ENCODE data around the gene USP27X. TPM values are rescaled to one million over a fixed set of nuclear protein-coding genes. Genes with fewer than 3 reads are reported as not detected.

Gene USP27X
- total RNA-seq, 1 donor from 2014 or later, result 2.5 TPM

DNA sequence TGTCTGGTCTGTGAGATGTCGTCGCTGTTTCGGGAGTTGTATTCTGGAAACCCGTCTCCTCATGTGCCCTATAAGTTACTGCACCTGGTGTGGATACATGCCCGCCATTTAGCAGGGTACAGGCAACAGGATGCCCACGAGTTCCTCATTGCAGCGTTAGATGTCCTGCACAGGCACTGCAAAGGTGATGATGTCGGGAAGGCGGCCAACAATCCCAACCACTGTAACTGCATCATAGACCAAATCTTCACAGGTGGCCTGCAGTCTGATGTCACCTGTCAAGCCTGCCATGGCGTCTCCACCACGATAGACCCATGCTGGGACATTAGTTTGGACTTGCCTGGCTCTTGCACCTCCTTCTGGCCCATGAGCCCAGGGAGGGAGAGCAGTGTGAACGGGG, 1.4 kb downstream of the USP27X start:
- no peak for DNase-seq (ENCODE audit: extremely low read depth, low read depth, low spot score)

DNA sequence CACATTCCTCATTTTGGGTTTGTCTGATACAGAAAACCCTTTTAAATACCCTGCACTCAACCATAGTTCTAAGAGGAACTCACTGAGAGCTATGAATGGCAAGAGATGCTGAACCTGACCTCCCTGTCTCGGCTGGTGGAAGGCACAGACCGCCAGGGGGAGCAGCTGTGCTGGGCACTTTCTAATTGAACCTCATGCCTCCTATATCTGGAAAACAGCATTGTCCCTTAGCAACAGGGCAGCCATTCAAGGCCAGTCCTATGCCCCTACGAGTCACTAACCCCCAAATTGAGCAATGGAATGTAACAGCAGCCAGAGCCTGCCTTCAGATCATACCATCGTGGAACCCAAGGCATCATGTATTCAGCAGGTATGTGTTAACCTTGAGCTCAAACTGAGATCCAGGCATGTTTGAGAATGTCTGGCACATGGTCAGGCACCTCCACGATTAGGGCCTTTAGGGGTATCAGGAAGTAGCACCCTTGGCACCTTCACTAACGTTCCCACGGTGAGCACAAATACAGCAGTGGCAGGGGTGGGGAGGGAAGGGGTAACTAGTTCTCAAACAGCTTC, 5.1 kb downstream of the USP27X start:
- peak; percentile 36 for DNase-seq (ENCODE audit: extremely low read depth, low read depth, low spot score)

DNA sequence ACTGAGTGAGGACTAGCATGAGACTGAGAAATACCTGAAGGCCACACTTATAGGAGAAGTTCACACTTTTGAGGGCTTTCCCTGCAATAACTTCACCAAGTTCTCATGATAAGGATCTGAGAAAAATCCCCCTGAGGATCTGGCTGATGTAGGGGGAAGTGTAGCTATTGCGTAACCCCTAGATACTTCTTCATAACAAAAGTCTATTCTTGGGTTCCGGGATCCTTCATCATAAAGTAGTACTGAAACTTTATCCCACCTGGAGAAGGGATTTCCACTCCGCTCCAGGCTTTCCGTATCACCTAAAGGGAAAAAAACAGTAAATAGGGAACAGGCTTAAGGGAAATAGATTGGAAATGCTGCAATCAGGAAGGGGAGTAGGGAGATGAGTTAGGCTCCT, 13.3 kb downstream of the USP27X start:
- DNase-seq (ENCODE audit: extremely low read depth, low read depth, low spot score), result no peak

DNA sequence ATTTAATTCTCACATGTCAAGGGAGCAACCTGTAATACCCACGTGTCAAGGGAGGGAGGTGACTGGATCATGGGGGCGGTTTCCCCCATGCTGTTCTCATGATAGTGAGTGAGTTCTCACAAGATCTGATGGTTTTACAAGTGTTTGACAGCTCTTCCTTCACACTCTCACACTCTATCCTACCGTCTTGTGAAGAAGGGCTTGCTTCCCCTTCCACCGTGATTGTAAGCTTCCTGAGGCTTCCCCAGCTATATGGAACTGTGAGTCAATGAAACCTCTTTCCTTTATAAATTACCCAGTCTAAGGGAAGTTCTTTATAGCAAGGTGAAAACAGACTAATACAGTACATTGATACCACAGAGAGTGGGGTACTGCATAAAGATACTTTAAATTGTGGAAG, 17.7 kb downstream of the USP27X start:
- DNase-seq (ENCODE audit: extremely low read depth, low read depth, low spot score), result no peak

DNA sequence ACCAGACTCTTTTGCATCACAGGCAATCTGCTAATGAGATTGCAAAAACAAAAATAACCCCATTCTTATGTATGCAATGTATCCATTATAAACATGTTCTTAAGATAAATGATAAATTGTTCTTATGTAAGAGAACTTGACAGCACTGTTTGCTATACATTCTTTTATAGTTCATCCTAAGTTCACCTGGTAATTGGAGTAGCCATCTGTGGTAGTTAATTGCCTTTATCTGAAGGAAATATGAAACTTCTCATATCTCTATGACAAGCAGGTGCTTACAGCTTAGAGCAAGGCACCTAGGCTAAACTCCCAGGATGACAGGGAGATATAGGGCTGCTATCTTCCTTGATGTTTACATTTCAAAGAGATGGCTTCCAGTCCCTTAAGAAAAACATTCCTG, 21.8 kb downstream of the USP27X start:
- no peak for DNase-seq (ENCODE audit: extremely low read depth, low read depth, low spot score)

DNA sequence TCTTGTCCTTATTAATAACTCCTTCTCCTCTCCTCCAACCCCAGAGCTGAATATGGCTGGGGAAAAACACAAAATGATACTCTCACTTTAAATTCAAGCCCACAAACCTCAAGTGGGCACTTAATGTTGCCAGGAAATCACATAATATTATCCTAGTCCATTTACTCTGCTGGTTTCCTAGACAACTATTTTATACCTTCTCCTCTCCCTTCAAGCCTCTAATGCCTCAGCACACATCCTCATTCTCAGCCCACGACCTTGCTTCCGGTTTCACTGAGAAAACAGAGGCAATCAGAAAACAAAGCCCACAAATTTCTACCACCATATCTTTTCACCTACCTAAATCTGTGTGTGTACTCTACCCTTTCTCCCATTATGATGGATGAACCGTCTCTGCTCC, 31.1 kb downstream of the USP27X start:
- no peak for DNase-seq (ENCODE audit: extremely low read depth, low read depth, low spot score)

DNA sequence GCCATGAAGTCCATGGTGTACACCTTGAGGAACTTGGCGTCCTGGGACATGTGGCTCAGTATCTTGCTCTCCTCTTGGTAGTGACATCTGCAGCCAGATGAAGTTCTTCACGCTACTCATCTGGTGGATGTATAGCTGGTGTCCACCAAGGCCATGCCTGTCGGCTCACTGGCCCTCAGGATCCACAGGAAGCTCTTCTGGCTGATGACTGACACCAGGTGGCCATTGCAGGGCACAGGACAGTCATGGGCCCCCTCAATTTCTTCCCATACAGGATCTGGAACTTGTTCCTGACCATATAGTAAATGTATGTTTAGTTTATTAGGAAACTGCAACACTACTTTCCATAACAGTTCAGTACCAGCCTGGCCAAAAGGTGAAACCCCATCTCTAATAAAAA, 32.8 kb downstream of the USP27X start:
- DNase-seq (ENCODE audit: extremely low read depth, low read depth, low spot score), result no peak

DNA sequence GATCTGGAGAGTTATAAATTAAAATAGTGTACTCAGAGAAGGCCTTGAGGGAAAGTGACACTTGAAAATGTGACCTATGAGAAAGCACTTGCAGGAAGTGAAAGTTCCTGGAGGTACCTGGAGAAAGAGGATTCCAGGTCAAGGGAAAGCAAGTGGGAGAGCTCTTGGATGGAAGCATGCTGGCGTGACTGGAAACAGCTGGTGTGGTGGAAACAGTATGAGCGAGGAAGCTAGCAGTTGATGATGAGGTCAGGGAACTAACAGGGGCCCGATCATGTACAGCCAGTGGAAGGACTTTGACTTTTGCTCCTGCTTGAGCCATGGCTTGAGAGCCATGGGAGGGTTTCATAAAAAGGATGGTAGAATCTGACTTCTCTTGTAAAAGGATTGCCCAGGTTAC, 33.6 kb downstream of the USP27X start:
- no peak for DNase-seq (ENCODE audit: extremely low read depth, low read depth, low spot score)

DNA sequence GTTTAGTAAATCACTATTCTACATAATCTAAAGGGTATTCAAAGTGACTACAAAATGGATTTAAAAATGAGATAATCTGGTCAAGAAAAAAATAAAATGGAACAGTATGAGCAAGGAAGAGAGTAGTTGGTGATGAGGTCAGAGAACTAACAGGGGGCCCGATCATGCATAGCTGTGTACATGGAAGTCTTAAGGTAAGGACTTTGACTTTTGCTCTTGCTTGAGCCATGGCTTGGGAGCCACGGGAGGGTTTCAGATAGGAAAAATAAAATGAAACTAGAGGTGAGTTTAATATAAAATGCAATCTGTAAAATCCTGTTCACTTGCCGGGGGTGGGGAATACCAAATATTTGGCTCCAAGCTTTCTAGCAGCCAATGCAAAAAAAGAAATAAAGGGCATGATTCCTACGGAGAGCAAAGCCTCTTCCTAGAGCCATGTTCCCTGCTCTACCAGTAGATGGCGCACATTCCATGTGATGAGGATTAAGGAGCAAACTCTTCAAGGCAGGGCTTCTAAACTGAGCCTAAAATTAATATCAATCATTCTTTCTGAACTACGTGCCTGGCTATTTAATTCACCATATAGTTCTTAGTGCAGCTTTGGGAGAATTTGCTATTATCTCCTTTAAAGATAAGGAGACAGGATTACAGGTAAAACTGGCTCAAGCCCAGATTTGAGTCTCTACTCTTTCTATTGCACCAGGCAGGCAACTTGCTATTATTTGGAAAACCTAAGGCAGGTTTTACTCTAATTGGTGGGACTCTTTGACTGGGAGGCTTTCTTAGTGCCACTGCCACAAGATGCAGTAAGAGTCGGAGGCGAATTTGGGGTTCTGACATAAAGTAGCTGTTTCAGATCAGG, 36.3 kb downstream of the USP27X start:
- no peak for DNase-seq (ENCODE audit: extremely low read depth, low read depth, low spot score)

DNA sequence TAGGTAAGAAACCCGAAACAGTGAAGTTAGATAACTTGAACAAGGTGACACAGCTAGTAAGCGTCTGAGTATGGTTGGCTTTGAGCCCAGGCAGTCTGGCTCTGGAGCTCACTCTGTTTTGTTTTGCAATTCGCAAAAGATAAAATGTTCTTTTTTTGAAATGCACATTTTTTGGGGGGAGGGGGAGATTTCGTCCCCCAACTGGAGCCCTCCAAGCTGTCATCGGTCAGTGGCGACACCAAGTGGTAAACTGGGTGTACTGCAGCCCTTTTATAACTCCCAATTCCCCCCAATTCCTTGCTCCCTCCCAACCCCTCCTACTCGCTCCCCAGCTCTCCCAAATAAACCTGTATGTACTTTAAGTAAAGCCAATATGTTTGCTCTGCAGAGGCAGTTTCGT, 40.3 kb downstream of the USP27X start:
- no peak for DNase-seq (ENCODE audit: extremely low read depth, low read depth, low spot score)

DNA sequence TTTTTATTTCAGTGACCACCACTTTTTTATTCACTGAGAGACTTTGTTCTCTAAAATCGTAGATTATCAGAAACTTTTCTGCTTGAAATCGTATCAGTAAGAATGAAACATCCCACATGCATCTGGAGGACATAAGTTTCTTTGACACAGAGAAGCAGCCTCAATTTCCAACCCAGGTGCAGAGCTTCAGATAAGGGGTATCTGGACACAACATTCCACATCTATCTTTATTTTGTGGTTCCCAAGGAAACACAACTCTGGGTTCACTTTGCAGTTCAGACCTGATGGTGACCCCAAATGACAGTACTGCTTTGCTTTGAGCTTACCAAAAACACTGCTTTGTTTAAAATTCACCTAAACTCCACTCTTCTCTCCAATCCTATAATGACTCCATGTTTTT, 41.8 kb downstream of the USP27X start:
- no peak for DNase-seq (ENCODE audit: extremely low read depth, low read depth, low spot score)

DNA sequence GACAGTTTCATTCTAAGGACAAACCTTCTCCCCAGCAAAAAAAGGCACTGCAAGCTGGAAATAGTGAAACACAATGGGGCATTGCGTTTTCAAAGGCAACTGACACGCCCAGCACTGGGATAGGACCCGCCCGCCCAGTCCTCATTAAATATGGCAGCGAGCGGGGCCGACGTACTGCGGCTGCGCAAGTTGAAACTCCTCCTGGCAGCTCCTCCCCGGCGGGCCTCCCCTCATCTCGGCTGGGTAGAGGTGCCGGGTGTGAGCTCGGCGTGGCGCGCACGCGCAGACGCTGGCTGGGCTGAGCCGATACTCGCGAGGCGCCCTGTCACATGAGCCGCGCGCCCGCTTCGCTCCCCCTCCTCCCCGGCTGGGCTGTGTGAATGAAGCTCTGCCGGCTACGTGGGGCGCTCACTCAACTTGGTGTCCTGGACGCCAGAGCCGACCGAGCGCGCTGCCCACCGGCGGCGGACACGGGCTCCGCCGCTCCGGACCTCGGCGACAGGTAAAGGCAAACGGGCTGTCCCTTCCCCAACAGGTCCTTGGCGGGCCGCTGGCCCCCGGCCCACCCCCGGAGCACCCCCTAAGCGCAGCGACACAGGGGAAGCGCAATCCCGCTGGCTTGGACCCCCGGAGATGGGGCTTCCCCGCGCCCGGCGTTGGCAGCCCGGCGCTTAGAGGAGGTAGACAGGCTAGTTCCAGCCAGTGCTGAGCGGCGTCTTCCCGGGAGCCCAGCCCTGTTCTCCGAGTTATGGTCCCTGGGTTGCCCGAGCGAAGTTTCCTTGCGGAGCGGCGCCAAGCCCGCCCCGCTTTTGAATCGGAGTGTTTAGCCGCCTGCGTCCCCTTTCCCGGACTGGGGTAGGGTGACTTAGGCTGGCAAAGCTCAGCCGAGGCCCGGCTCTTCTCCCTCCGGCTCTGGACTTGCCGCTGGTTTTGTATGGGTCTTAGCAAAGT, 43.3 kb downstream of the USP27X start, which contains the start of gene CLCN5:
Gene CLCN5, plus strand, starts transcription at position 306 of the 951 bp plus-strand sequence. CDS start 2,703 bp downstream, outside the sequence.
- peak; percentile 39 for DNase-seq (ENCODE audit: extremely low read depth, low read depth, low spot score)

DNA sequence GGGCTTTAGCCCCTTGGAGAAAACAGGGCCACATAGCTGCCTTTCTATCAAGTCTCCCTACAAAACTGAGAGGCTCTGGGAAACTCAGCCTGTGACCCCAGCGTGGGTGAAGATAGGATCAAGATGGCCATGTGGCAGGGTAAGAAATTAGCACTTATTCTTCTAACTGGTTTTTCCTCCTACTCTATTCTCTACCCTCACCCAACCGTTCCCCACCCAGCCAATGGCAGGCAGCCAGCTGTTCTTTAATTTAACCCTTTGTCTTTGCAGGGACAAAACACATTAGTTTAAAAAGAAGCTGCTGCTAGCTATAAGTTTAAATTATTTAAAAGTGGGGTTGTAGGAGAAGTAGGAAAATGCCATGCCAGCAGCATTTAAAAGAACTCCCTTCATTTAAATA, 45.9 kb downstream of the USP27X start:
- DNase-seq (ENCODE audit: extremely low read depth, low read depth, low spot score), result no peak

DNA sequence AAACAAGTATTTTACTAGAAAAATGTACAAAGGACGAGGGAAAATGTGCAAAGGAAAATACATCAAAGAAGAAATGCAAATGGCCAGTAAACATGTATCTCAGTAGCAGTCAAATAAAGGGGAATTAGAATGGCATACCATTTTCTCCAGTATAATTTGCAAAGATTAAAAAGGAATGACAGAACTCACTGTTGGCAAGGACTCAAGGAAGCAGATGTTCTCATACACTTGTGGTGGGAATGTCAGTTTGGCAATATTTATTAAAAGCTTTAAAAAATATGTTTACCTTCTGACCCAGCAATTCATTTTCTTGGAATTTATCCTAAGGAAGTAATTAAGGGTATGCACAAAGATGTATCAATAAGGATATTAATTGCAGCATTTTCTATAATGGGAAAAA, 50.8 kb downstream of the USP27X start:
- no peak for DNase-seq (ENCODE audit: extremely low read depth, low read depth, low spot score)

Other genes starting within 250 kb of the USP27X start
- not detected in 2 replicates for gene PAGE1, start 183.5 kb upstream of the USP27X start, total RNA-seq
- not detected in 2 replicates for gene PAGE4, start 50.2 kb upstream of the USP27X start, total RNA-seq
- 7.7 and 9.2 TPM in 2 replicates for gene CLCN5, start 43.1 kb downstream of the USP27X start, total RNA-seq

Measured in glomerular endothelial cell (primary cell).